Measurements from ENCODE around the gene ASIC1.

The ASIC1 gene

DNA sequence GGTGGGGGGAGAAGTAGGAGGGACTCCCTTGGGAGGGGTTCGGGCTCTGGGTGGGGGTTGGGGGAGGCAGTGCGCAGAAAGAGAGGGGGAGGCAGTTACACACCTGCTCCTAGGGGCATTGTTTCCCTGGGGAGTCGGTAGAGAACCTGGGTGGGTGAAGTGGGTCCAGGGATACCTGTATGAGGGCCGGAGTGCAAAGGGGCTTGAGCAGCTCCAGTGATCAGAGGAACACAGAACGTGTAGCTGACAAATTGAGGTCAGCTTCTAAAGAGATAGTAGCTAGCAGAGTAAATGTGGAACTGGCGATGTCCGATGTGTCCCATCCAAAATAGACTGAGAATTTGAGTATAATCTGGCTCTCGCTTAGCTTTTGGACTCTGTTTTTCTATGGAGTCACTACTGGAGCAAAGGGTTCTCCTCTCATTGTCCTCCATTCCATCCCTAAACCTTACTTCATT is 28.2 kb downstream of the ASIC1 start:
- H3K27me3 ChIP-seq (ENCODE audit: low read depth), result no peaks in the 10 kb centered on the region
- in situ Hi-C loops (cut with MboI; ENCODE audit: low sequenced_read_pairs), result no loop called here
- H3K36me3 ChIP-seq (replicated peaks), result peaks cover 40% of the 10 kb centered on the region
- no peaks in the 10 kb centered on the region for H3K9me3 ChIP-seq
- peak overlapping the region; percentile 74 for H3K4me3 ChIP-seq
- peak in 1 of 2 experiments; percentile 47 for DNase-seq (ENCODE audit: low spot score in 2 of 2)
- H3K4me1 ChIP-seq, result peaks cover 7% of the 10 kb centered on the region; the same call in 1 of the 2 replicates

DNA sequence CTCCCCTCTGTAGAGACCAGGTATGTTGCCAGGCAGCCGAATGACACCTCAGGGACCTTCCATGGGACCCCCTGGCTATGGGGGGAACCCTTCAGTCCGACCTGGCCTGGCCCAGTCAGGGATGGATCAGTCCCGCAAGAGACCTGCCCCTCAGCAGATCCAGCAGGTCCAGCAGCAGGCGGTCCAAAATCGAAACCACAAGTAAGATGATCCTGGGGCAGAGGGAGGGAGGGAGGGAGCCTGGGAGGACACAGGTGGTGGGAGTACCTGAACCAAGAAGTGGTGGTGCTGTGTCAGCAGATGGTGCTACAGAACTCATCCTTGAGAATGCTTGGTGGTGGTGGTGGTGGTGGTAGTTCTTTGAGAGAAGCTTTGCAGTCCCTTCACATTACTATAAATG is 28.8 kb downstream of the ASIC1 start:
- in situ Hi-C loops (cut with MboI; ENCODE audit: low sequenced_read_pairs), result no loop called here

DNA sequence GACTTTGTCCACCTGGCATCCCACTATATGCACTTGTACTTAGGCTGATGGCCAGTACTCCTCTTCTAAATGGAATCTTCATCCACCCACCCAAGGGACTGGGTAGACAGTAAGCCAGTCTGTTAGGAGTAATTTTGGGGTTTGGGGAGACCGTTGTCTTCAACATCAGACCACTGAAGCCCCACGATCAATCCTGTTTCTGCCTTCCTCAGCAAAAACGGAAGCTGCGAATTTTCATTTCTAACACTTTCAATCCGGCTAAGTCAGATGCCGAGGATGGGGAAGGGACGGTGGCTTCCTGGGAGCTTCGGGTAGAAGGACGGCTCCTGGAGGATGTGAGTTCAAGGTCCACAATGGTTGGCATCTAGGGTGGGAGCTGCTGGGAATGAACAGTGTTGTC is 29.8 kb downstream of the ASIC1 start:
- in situ Hi-C loops (cut with MboI; ENCODE audit: low sequenced_read_pairs), result no loop called here
- H3K36me3 ChIP-seq (replicated peaks), result peaks cover 51% of the 10 kb centered on the region

More for the DNA sequence above, 28.8 kb downstream of the ASIC1 start:
- Histone ChIP-seq H3K36me3 (replicated peaks) (peaks cover 44% of the 10 kb centered on the region), H3K4me1 (peaks cover 7% of the 10 kb centered on the region; the same call in 1 of the 2 replicates), H3K27me3 (ENCODE audit: low read depth) (no peaks in the 10 kb centered on the region), H3K9me3 (no peaks in the 10 kb centered on the region), H3K4me3 (peak overlapping the region; percentile 74)
- DNase-seq (ENCODE audit: low spot score in 2 of 2), result no peak

DNA sequence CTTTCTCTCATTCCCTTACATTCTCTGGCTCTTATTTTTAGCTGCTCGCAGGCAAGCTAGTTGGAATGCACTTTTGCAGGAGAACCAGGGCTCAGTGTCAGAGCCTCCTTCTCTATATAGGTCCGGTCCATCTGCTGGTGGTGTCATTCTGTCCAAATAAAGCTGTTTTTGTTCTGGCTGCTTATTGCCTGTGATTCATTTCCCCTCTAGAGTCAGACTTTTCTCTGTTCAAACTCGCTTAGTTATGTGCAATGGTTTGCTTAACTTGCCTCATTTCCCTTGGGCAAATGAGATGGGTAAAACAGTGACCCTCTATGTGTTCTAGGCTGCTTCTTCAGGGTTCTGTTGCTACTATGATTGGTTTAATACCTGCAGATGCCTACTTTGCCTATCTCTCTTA is 30.6 kb downstream of the ASIC1 start:
- peaks cover 56% of the 10 kb centered on the region for H3K36me3 ChIP-seq (replicated peaks)
- no peak overlapping the region for H3K4me3 ChIP-seq
- in situ Hi-C loops (cut with MboI; ENCODE audit: low sequenced_read_pairs), result no loop called here
- no peaks in the 10 kb centered on the region for H3K27me3 ChIP-seq (ENCODE audit: low read depth)
- no peak for DNase-seq (ENCODE audit: low spot score in 2 of 2)
- no peaks in the 10 kb centered on the region for H3K9me3 ChIP-seq
- H3K4me1 ChIP-seq, result peaks cover 7% of the 10 kb centered on the region; the same call in 1 of the 2 replicates

More for the DNA sequence above, 29.8 kb downstream of the ASIC1 start:
- Histone ChIP-seq H3K9me3 (no peaks in the 10 kb centered on the region), H3K27me3 (ENCODE audit: low read depth) (no peaks in the 10 kb centered on the region), H3K4me1 (peaks cover 7% of the 10 kb centered on the region; the same call in 1 of the 2 replicates), H3K4me3 (no peak overlapping the region)
- no peak for DNase-seq (ENCODE audit: low spot score in 2 of 2)

DNA sequence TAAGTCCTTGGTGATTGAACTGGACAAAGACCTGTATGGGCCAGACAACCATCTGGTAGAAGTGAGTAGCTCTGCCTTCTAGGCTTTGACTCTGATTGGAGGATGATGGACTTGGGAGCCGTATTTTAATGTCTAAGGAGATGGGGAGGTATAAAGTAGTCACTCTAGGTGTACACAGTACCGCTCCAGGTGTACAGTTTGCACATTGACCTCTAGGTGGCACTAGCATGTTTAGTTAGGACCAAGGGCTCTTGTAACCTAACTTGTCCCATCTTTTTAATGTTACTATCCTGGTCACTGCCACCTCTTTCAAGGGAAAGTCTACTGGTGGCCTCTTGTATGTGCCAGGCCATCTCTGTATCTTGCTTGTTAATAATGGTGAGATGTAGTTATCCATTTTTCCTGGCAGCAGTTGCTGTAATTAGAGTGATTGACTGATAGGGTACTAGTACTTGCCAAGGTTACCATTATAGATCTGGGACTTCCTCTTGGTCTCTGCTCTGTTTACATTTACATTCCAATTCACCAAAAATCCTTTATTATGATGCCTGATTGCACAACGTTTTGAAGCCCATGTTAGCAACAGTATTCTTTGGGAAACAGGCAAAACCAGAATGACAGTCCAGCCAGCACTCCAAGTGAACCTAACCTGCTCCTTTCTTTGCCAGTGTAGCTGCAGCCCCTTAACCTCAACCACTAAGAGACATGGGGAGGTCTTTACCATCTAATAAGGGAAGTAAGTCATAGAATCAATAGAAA is 31.4 kb downstream of the ASIC1 start:
- Histone ChIP-seq H3K9me3 (no peaks in the 10 kb centered on the region), H3K4me3 (no peak overlapping the region), H3K36me3 (replicated peaks) (peaks cover 64% of the 10 kb centered on the region), H3K4me1 (peaks cover 7% of the 10 kb centered on the region; the same call in 1 of the 2 replicates), H3K27me3 (ENCODE audit: low read depth) (no peaks in the 10 kb centered on the region)
- in situ Hi-C loops (cut with MboI; ENCODE audit: low sequenced_read_pairs), result no loop called here
- peak; percentile 39 to 73 for DNase-seq (ENCODE audit: low spot score in 2 of 2)

DNA sequence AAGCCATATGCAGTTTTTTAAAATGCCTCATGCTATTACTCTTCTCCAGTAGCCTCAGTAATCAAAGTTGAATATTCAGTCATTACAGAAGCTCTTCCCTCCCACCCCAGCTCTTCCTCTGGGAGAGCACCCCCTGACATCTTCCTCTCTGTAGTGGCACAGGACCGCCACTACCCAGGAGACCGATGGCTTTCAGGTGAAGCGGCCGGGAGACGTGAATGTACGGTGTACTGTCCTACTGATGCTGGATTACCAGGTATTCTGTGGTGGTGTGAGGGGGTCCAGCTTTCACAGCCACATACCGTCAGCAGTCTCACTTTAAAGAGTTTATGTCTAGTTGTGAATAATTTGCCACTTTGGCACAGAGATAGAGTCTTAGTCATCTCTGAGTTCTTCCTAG is 32.3 kb downstream of the ASIC1 start:
- in situ Hi-C loops (cut with MboI; ENCODE audit: low sequenced_read_pairs), result no loop called here
- H3K36me3 ChIP-seq (replicated peaks), result peaks cover 74% of the 10 kb centered on the region
- H3K27me3 ChIP-seq (ENCODE audit: low read depth), result no peaks in the 10 kb centered on the region
- H3K4me1 ChIP-seq, result 0 out of 2 replicates have a peak, but pooled peaks cover 3% of the 10 kb centered on the region
- H3K9me3 ChIP-seq, result no peaks in the 10 kb centered on the region
- no peak for DNase-seq (ENCODE audit: low spot score in 2 of 2)
- no peak overlapping the region for H3K4me3 ChIP-seq

DNA sequence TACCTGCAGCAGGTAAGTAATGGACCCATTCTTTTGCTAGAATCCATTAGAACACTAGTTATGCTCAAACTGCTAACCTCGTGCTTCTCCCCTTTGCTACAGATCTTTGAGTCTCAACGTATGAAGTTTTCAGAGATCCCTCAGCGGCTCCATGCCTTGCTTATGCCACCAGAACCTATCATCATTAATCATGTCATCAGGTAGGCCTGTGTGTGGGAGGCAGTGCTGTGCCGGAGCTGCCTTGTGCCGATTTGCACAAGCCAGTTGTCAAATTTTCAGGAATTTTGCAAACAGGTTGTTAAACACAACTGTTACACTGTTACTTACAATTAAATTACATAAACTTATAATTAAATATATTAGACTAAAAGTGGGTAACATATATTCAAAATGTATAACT is 33.0 kb downstream of the ASIC1 start:
- H3K4me3 ChIP-seq, result no peak overlapping the region
- DNase-seq (ENCODE audit: low spot score in 2 of 2), result no peak
- no peaks in the 10 kb centered on the region for H3K27me3 ChIP-seq (ENCODE audit: low read depth)
- H3K36me3 ChIP-seq (replicated peaks), result peaks cover 80% of the 10 kb centered on the region
- 0 out of 2 replicates have a peak, but pooled peaks cover 3% of the 10 kb centered on the region for H3K4me1 ChIP-seq
- no peaks in the 10 kb centered on the region for H3K9me3 ChIP-seq
- in situ Hi-C loops (cut with MboI; ENCODE audit: low sequenced_read_pairs), result no loop called here

DNA sequence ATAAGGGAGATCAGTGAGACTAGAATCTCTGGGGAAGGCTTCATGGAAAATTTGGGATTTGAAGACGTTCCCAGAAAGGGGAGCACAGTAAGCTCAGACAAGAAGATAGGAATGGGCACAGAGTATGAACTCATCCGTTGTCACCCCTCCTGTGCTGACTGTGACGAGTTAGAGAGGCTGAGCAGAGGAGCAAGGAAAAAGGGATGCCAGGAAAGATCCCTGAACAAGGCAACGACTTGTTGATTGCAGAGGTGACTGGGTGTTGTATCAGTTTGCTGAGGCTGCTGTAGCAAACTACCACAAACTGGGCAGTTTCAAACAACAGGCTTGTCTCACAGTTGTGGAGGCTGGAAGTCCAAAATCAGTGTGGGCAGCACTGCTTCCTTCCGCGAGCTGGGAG is 40.6 kb downstream of the ASIC1 start:
- Histone ChIP-seq H3K4me1 (no peaks in the 10 kb centered on the region), H3K4me3 (no peak overlapping the region), H3K27me3 (ENCODE audit: low read depth) (no peaks in the 10 kb centered on the region), H3K9me3 (no peaks in the 10 kb centered on the region), H3K36me3 (replicated peaks) (peaks cover 76% of the 10 kb centered on the region)
- in situ Hi-C loops (cut with MboI; ENCODE audit: low sequenced_read_pairs), result no loop called here
- no peak for DNase-seq (ENCODE audit: low spot score in 2 of 2)

DNA sequence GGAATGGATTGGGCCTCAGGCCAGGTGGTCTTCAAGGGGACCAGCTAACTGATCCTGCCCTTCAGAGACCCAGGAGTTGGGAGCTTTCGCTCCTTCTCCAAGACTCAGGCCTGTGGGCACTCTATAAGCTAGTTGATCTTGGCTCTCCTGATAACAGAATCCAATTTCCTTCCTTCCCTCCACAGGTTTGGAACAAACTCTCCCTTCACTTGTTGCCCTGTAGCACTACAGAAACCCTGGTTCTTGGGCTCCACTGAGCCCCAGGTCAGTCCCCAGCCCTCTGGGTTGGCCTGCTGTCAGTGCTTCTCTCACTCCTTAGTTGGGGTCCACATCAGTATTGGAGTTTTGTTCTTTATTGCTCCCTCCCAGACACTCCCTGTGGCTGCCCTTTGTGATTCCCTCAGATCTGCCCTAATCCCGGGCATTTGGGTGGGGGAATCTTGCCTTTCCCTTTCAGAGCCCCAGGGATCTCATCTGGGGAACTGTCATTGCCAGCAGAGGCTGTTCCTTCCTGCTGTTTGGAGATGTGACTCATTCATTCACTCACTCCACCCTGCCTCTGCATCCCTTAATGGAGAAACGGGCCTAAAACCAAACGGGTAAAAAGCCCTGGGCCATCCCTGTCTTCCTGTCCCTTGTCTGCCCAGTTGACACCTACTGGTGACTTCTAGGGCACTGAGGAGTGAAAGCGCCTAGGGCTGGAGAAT is 42.1 kb downstream of the ASIC1 start:
- DNase-seq (ENCODE audit: low spot score in 2 of 2), result no peak
- no peaks in the 10 kb centered on the region for H3K27me3 ChIP-seq (ENCODE audit: low read depth)
- H3K9me3 ChIP-seq, result no peaks in the 10 kb centered on the region
- peaks cover 61% of the 10 kb centered on the region for H3K36me3 ChIP-seq (replicated peaks)
- no peaks in the 10 kb centered on the region for H3K4me1 ChIP-seq
- no peak overlapping the region for H3K4me3 ChIP-seq
- in situ Hi-C loops (cut with MboI; ENCODE audit: low sequenced_read_pairs), result no loop called here

DNA sequence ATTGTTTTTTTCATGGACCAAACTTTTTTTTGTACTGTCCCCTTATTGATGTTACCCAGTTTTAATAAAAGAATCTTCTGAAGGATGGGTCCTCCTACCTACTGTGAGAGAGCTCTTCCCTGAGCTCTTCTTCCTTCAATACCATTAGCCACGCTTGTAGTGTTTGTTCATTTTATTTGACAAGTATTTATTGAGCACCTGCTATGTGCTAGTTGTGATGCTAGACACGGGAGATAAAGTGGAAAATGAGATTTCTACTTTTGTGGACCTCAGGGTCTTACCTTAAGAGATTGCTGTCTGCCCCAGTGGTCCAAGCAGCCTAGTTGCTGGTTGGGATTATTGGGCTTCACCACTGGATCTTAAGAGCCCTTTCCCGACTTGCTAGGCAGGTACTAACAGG is 43.2 kb downstream of the ASIC1 start:
- no peak for DNase-seq (ENCODE audit: low spot score in 2 of 2)
- no peaks in the 10 kb centered on the region for H3K9me3 ChIP-seq
- in situ Hi-C loops (cut with MboI; ENCODE audit: low sequenced_read_pairs), result no loop called here
- no peaks in the 10 kb centered on the region for H3K4me1 ChIP-seq
- no peaks in the 10 kb centered on the region; the same call in 1 of the 2 replicates for H3K27me3 ChIP-seq (ENCODE audit: low read depth)
- H3K4me3 ChIP-seq, result no peak overlapping the region
- peaks cover 50% of the 10 kb centered on the region for H3K36me3 ChIP-seq (replicated peaks)

DNA sequence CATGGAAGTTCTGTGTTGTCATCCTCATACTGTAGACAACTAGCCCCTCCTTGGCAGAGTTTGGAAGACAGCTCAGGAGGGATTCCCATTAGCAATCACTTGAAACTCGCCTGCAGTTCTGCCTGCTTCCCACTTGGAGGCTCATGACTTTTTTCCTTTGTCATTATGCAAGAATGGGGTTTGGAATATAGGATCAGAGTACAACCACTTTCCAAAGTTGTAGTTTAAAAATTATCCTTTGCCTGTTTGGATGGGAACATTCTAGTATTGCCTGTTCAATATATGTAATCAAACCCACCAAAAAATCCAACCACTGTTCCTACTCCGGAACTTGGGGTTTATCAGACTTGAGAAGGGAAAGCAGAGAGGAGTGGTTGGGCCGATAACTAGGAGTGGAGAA is 44.3 kb downstream of the ASIC1 start:
- no peaks in the 10 kb centered on the region; the same call in 1 of the 2 replicates for H3K27me3 ChIP-seq (ENCODE audit: low read depth)
- no peaks in the 10 kb centered on the region for H3K4me1 ChIP-seq
- no peak overlapping the region for H3K4me3 ChIP-seq
- DNase-seq (ENCODE audit: low spot score in 2 of 2), result peak; percentile 45 to 50
- peaks cover 39% of the 10 kb centered on the region for H3K36me3 ChIP-seq (replicated peaks)
- H3K9me3 ChIP-seq, result no peaks in the 10 kb centered on the region
- in situ Hi-C loops (cut with MboI; ENCODE audit: low sequenced_read_pairs), result no loop called here

DNA sequence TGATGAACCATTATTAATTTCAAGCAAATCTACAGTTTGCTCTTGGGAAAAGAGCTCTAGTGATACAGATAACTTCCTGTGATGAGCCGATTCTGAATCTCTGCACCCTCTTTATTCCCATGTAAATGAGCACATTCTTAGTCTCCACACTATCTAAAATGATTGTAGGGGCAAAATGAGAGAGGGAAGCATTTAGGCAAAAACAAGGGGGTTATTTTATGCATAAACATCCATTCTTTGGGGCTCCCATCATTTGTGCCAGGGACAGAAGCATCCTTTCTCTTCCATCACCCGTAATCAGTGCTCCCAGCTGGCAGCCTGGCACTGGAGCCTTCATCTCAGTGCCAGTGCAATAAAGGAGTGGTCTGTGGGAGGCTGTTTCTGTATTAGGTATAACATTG is 44.7 kb downstream of the ASIC1 start:
- in situ Hi-C loops (cut with MboI; ENCODE audit: low sequenced_read_pairs), result no loop called here
- H3K36me3 ChIP-seq (replicated peaks), result peaks cover 34% of the 10 kb centered on the region

DNA sequence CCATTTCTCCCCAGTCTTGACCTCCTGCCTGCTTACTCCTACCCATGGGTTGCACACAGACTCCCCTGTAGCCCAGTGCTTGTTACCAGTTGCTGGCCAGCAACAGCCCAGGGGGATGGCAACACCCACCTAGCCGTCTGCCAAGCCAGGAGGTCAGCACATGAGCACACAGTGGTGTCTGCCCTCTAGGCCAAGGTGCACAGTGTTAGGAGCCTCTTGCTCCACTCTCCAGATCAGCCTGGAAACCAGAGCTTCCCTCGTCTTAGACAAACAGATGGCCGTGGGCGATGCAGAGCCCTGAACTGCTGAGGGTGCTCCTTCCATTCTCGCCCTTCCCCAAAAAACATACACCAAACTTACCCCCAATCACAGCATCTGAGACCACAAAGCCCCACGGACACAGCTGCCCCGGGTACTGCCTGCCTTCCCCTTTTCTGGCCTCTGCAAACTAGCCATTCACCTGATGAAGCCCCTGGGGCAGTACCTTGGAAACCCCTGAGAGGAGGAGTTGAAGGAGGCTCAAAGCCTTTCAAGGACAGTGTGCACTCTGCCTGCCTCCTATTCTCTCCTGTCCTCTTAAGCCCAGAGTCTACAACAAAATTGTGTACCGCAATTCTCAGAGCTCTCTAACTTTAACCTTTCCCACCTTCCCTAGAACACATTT is 45.4 kb downstream of the ASIC1 start:
- no peak for DNase-seq (ENCODE audit: low spot score in 2 of 2)
- no peaks in the 10 kb centered on the region for H3K9me3 ChIP-seq
- in situ Hi-C loops (cut with MboI; ENCODE audit: low sequenced_read_pairs), result no loop called here
- no peaks in the 10 kb centered on the region for H3K4me1 ChIP-seq
- peaks cover 32% of the 10 kb centered on the region for H3K36me3 ChIP-seq (replicated peaks)
- no peak overlapping the region for H3K4me3 ChIP-seq
- H3K27me3 ChIP-seq (ENCODE audit: low read depth), result no peaks in the 10 kb centered on the region; the same call in 1 of the 2 replicates

More for the DNA sequence above, 44.7 kb downstream of the ASIC1 start:
- no peak for DNase-seq (ENCODE audit: low spot score in 2 of 2)
- H3K4me3 ChIP-seq, result no peak overlapping the region
- no peaks in the 10 kb centered on the region; the same call in 1 of the 2 replicates for H3K27me3 ChIP-seq (ENCODE audit: low read depth)
- no peaks in the 10 kb centered on the region for H3K4me1 ChIP-seq
- H3K9me3 ChIP-seq, result no peaks in the 10 kb centered on the region

All from HAP-1 (cell line).